SKM-1 treated with dmso at 0.1 percent for 144 hours (cell line): Measurements from ENCODE around the gene ESF1.
"Not testable (repeated sequence)": the region's sequence is repeated elsewhere in the genome, so short reads cannot be mapped to it uniquely, and the experiment has no call there.

Experiments used
- DNase-seq: peaks from one replicate; lab custom pipeline; 2025; ENCODE audit not compliant: unreplicated experiment; lab: John Stamatoyannopoulos, UW

ESF1 gene

GRCh38 chr20:13739731-13740649, 44.7 kb downstream of the ESF1 start:
- DNase-seq: no peak

- DNase-seq: not testable (repeated sequence)
Measured at GRCh38 chr20:13738187-13738586, 46.5 kb downstream of the ESF1 start.

DNA sequence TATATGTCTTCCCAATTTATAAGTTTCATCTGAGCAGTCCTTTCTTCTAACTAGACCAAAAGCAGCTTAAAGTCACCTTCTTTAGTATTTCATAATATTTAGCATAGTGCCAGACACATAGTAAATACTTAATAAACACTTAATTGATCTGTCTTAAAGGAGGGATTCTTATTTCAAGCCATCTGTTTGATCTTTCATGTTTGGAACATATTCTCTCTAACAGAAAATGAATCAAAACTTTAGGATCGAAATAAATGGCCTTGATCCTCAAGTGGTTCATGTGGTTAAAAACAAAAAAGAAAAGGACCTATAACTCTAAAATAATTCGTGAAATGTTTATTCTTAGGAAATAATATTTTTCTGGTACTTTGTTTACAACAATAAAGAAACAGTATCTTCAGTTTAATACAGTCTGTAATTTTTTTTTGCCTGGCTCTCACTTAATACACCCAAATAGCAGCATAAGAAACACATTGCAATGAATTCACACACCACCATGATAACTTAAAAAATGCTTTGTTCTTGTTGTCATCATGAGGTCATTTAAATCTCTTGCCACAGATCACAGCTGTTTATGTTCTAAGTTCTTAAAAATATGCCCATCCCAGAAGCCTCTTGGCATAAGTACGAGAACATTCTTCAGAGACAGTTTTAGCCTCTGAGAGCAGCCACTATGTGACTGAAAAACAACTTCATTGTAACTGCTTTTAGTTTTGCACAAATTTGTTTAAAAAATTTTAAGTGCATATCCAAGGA, 48.1 kb downstream of the ESF1 start:
- DNase-seq: no peak

GRCh38 chr20:13735826-13736225, 48.9 kb downstream of the ESF1 start:
- DNase-seq: no peak

DNA sequence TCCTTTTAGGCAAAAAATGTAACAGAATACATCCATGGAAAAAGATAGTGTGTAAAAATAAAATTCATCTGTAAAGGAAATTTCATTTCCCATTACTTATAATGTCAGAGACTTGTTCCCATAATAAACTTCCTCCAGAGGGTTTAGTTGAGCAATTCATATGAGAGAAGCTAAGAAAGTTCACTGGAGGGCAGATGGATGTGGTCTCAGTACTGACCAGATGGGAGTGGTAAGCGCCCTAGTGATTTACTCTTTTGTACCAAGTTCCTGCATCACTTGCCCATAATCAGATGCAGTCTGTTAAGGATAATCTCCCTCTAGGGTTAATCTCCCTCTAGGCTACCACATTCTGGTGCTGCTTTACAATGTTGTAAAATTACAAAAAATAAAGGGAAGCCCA, 61.7 kb downstream of the ESF1 start:
- DNase-seq: peak; percentile 3

DNA sequence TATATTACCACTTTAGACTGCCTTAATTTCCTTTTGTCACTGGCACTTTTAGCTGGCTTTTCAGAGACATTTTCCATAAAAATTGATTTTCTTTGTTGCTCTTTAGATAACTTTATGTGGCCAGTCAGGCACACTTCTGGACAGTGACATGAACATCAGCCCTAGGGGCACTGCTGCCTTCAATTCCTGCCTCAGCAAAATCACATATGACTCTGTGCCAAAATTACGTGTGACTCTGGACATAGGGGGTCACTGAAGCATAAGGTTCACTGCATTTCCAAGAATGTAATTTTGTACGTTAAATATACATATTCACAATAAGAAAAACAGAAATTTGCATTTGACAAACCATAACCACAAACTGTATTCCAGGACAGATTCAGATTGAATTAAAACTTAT, 66.5 kb downstream of the ESF1 start:
- DNase-seq: no peak

DNA sequence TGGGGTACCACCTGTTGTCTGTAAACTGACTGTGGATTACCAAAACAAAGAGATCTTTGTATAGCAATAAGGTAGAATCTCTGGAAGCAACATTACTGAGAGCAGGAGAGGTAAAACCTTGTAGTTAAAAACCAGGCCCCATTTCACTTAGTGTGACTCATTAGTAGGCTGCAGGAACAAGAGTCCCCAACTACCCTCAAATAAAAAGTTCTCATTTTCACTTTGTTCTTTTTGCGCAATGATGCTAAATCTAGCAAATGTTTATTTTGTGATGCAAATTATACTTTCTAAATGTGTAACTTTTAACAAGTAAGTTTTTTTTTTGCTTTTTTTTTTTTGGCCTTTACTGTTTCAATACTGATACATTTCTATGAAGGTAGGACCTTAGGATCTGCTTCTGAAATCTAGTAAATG, 67.1 kb downstream of the ESF1 start:
- no peak for DNase-seq

DNA sequence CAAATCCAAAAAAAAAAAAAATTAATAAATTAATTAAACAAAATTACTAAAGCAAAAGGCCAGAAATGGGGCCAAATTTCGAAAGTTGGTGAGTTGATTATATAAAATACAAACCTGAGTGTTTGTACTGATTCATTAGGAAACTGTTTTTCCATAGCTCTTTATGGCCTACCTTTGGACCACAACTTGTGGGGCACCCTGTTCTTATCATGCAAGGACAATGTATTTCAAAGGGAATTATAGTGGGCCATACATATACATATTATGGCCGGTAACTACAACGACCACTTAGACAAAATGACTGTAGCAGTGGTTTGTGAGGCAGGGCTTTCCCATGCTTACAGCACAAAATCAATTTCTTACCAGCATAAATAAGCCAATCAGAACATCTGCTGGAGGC, 69.5 kb downstream of the ESF1 start:
- no peak for DNase-seq

- no peak for DNase-seq
Measured at GRCh38 chr20:13708234-13708633, 76.5 kb downstream of the ESF1 start.

DNA sequence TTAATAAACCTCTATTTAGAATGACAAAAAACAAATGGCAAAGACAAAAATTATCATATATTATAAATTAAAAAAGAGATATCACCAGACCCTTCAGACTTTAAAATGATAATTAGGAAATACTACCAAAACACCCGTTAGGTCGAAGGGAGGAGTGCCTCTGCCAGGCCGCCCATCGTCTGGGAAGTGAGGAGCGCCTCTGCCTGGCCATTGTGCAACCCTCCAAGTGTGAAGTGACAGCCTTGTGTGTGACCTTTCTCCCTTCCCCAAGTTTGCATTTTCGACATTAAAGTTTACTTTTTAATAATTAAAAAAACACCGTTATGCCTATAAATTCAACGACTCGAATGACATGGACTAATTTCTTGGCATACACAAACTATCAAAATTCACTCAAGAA, 81.5 kb downstream of the ESF1 start:
- DNase-seq: no peak

DNA sequence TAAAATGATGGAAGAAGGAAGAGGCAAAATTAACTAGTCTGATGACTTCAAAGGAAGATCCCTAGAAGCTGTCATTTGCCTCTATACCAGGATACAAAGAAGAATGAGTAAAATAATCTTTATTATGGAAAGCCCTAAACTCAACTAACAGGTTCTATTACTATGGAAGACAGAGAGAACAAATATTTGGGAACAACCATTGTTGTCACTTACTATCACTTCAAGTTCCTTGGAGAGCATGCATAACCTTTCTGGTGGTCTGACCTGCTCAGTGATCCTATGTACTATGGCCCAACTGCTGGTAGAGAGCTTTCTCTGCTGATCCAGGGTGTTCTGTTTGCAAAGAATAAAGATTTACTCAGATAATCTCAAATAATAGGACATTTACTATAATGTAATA, 83.2 kb downstream of the ESF1 start:
- DNase-seq: no peak

- DNase-seq: no peak
Measured at GRCh38 chr20:13700761-13701160, 84.0 kb downstream of the ESF1 start.

GRCh38 chr20:13694420-13695150, 90.1 kb downstream of the ESF1 start:
- no peak for DNase-seq

DNA sequence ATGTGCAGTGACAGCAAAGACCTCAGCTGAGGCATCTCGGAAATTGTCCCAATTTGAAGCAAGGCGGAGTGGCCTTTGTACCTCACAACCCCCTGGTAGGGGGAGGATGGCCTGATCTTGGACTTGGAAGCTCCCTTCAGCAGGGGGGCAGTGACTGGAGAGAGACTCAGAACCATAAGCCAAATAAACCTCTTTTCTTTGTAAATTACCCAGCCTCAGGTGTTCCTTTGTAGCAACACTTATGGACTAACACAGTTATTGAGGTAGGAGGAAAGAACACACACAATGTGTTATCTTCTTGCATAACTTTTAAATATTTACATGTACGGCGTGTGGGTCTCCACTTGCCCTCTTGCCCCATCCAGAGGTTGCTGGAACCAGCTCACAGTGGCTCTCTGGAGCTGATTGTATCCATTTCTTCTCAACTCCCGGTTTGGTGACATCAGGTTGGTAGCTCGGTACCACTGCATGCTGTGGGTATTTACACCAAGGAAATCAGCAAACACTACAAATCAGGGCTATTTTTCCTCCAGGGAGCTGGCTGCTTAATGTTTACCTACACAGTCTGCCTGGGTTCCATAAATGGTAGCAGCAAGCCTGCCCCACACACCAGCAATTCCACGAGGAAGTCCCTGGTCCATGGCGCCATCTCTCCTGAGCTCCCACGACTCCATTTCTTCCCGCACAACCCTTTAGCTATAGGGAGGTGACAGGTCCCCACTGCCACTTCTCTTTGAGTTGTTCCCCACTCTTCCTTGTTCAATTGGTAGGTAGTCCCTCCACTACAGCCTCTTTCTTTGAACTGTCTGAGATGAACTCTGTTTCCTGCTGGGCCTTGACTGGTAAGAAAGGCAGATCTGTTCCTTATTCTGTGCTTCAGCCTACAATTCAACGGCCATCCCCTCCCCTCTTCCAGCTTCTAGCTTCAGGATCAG, 91.7 kb downstream of the ESF1 start:
- DNase-seq: no peak

DNA sequence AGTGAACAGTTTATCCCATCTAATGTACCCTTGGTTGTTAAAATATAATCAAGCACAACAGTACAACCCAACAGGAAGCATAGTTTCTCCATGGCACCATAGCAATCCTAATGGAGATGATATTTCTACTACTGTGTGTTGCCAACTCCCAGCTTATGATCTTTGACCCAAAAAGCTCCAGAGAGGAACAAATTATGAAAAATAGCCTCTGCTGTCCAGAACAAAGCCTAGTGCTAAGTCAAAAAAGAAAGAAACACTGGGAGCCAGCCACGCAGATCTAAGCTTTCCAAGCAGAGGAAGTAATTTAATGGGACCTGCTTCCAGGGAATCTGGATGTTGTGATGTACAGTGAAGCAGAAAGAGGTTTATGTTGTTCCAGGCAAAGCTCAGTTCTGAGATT, 93.8 kb downstream of the ESF1 start:
- DNase-seq: no peak

DNA sequence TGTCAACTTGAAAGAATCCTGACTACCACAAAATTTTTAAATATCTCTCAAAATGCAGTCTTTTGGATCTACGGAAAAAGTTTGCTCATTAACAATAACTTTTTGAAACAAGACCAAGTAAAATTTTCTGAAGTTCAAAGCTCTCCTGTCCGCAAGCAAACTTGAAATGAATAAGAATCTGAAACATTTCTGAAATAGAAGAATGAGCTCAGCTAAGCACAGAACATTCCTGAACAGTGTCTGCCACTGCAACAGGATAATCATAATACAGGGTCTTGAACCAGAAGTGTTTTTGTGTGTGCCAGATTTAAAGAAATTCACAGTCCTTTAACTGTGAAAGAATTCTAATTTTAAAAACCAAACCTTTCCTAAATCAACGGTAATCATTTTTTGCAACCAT, 96.9 kb downstream of the ESF1 start:
- DNase-seq: no peak

GRCh38 chr20:13685623-13686022, 99.1 kb downstream of the ESF1 start:
- no peak for DNase-seq

DNA sequence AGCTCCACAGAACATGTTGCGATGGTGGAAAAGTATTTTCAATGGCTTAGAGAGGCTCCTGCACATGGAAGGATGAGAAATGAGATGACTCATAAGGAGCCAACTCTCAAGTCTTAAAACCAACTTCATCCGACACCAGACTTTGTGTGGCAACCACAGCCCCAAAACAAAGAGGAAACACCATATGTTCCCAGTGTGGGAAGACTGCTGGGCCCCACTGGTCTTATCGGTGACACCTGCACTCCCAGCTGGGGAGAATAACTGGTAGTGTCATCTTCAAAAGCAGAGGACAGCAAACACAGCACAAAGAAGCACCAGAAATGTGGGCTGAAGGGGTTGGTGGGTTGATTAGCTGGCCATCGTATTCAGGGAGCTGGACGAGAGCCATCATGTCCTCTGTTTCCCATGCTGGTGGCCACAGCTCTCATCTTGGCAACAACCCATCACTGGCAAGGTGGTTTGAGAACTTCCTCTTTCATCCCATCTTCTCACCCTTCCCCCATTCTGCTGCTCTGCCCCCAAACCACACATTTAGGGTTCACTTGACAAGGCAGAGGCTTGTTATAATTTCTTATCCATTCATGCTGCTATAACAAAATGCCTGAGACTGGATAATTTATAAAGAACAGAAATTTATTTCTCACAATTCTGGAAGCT, 100.0 kb downstream of the ESF1 start:
- peak; percentile 11 for DNase-seq

- DNase-seq: no peak
Measured at GRCh38 chr20:13683833-13684232, 100.9 kb downstream of the ESF1 start.
